HL-60 (cell line): ENCODE results near the gene CALU.

Experiments
- DNase-seq, 2 experiments: peaks; one replicate each; pipeline ENCODE4 v3.0.0-alpha.2; 2010 to 2020; ENCODE audit warnings: low read depth in 1 of 2, low spot score in 1 of 2
- H3K27ac ChIP-seq: fragments of 250-450 bp; sonication (Bioruptor Pico); replicated peaks from 2 replicates; pipeline ENCODE4 v1.5.1; 2020; ENCODE audit warnings: mild to moderate bottlenecking, moderate library complexity
- H3K27me3 ChIP-seq: fragments of 250-450 bp; sonication (Bioruptor Pico); 2 replicates; pipeline ENCODE4 v1.5.1; 2021; ENCODE audit warnings: mild to moderate bottlenecking, moderate library complexity; ENCODE audit not compliant: insufficient read depth, poor library complexity, severe bottlenecking
- H3K4me3 ChIP-seq: replicated peaks from 2 replicates; pipeline ENCODE4 v1.5.1; 2011; ENCODE audit warnings: mild to moderate bottlenecking, control low read depth, low read length; ENCODE audit not compliant: insufficient read depth
- CTCF ChIP-seq: IDR thresholded peaks from one replicate; pipeline ENCODE4 v1.5.1; 2011; ENCODE audit warnings: low read length, control low read depth, inconsistent platforms; ENCODE audit not compliant: insufficient read depth
- GABPA ChIP-seq: IDR thresholded peaks from 2 replicates; pipeline ENCODE4 v1.6.1; 2012; ENCODE audit warnings: low read depth
- POLR2AphosphoS5 ChIP-seq: IDR thresholded peaks from 2 replicates; pipeline ENCODE4 v1.6.1; 2012; ENCODE audit warnings: low read depth
- REST ChIP-seq: IDR thresholded peaks from 2 replicates; pipeline ENCODE4 v1.6.1; 2012; ENCODE audit warnings: low read depth; ENCODE audit not compliant: insufficient replicate concordance
- SPI1 ChIP-seq: IDR thresholded peaks from 2 replicates; pipeline ENCODE4 v1.6.1; 2012; ENCODE audit warnings: low read depth, mild to moderate bottlenecking, borderline replicate concordance

The CALU gene

DNA sequence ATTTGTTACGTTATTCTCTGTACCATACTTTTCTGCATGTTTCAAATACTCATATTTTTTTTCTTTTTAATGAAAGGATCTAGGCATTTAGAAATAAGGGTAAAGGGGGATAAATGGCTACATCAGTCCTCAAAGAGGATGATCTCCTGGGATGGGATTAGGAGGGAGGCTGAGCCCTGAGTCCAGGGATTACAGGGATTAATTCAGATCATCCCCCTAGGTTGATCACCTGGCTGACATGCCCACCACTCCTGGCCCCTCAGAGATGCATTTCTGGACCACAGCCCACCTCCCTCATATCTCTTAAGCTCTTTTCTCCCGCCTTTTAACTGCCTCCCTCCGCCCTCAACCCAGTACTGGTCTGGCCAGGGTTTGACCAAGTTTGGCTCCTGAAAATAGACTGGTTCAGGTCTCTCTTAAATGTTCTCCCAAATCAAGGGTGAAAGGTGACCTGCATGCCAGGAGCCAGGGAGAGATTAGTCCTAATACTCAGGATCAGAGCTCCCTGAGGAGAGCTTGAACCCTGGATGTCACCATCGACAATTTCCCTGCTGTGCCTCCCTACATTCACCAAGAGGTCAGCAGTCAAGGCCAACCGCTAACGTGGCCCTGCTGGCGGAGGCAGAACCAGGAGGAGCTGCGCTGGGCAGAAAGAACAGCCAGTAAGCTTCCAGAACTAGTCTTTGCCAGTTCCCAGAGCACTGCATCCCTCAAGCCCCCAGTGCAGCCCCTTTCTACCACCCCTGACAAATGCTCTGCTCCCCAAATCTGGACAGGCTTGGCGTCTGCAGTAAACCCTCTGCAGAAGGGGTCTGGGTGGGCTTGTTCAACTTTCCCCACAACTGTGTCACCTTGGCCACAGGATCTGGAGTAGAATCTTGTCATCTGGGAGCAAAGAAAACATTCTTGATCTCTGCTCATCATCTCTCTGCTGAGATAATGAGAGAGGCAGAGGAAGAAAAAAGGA, 49.6 kb downstream of the CALU start:
- H3K27ac ChIP-seq, result no peak overlapping the region
- H3K4me3 ChIP-seq, result no peak overlapping the region
- DNase-seq, result no peak

DNA sequence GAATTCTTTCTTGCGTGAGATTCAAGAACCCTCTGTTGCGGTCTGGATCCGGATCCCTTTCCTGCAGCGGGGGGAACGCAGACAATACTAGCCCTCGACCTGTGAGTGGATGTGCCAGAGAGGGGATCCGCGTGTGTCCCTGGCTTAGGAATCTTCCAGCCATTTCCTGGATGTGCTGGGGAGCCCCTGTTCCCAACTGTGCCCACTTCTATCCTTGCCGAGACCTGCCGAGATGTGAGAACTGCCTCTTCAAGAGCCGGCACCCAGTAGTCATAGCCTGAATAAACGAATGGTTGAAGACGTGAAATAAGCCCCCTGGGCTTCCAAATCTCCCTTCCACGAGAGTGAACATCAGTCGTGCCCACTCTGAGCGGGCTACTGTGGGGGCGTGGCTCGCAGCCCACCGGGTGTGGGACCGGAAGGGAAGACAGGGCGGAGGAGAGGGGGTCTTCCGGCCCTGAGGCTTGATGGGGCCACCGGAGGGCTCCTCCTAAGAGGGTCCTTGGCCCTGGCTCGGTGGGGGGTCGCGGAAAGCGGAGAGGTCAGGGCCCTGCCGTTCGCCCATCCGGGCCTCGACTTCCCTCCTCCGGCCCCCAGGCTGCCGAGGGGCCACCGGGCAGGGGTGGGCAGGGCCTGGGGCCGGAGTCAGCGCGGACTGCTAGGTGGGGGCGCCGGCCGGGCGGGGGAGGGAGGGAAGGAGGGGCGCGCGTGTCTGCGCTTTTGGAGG, 51.3 kb downstream of the CALU start:
- TF ChIP-seq GABPA (no peak), CTCF (no peak), SPI1 (no peak), REST (no peak), POLR2AphosphoS5 (no peak)
- peak overlapping the region; percentile 82 for H3K4me3 ChIP-seq
- no peak overlapping the region for H3K27ac ChIP-seq
- DNase-seq, result no peak
- H3K27me3 ChIP-seq, result peaks cover 16% of the 10 kb centered on the region

More for the DNA sequence above, 49.6 kb downstream of the CALU start:
- TF ChIP-seq CTCF (no peak), REST (no peak), SPI1 (no peak), GABPA (no peak), POLR2AphosphoS5 (no peak)
- peaks cover 16% of the 10 kb centered on the region for H3K27me3 ChIP-seq

- peak; percentile 41 to 55 for DNase-seq
- no peak within 1 kb of the TSS for H3K27ac ChIP-seq
- peaks cover 16% of the 10 kb centered on the region for H3K27me3 ChIP-seq
- TF ChIP-seq POLR2AphosphoS5 (no peak), SPI1 (no peak), GABPA (no peak), CTCF (no peak), REST (no peak)
- H3K4me3 ChIP-seq, result peak within 1 kb of the TSS; percentile 82
Observed at GRCh38 chr7:128791121-128791971, 52.2 kb downstream of the CALU start, which contains the start of gene CCDC136. Gene CCDC136, plus strand, starts transcription at chr7:128791968. Its CDS starts 444 bp downstream, at chr7:128792412.
